Activated T-cell treated with anti-CD3 and anti-CD28 coated beads, Interleukin-2, amount 50 U/mL, for 4 hours (primary cell): ENCODE measurements around the gene SELE. TPM values are rescaled to one million over a fixed set of nuclear protein-coding genes. Genes with fewer than 3 reads are reported as not detected.
"Not testable (repeated sequence)": the region's sequence is repeated elsewhere in the genome, so short reads cannot be mapped to it uniquely, and the experiment has no call there.

ENCODE experiments used
- ATAC-seq, 2 donors: fragments of 200-7000 bp; cut with Tn5 transposase; one replicate each; pipeline ENCODE4 v1.10.0; 2021
- DNase-seq: peaks from one replicate; pipeline ENCODE4 v3.0.0-alpha.2; 2020
- H3K27me3 Mint-ChIP-seq: one replicate; pipeline ENCODE4 v1.8.0; 2021; ENCODE audit warnings: low read depth, mixed read lengths
- H3K36me3 Mint-ChIP-seq: one replicate; pipeline ENCODE4 v1.8.0; 2022; ENCODE audit warnings: mixed read lengths; ENCODE audit not compliant: insufficient read depth
- H3K4me1 Mint-ChIP-seq: one replicate; pipeline ENCODE4 v1.8.0; 2021; ENCODE audit warnings: low read depth, mixed read lengths
- H3K4me3 Mint-ChIP-seq: one replicate; pipeline ENCODE4 v1.8.0; 2021; ENCODE audit warnings: mild to moderate bottlenecking, moderate library complexity, mixed read lengths
- H3K9me3 Mint-ChIP-seq: one replicate; pipeline ENCODE4 v1.8.0; 2021; ENCODE audit warnings: mixed read lengths
- total RNA-seq, 3 donors: library from RNA; stranded (reverse); gene quantifications; one replicate each; pipeline ENCODE4 v1.2.1, GENCODE V29; 2021

SELE gene
- total RNA-seq, 3 donors from 2014 or later = not detected

DNA sequence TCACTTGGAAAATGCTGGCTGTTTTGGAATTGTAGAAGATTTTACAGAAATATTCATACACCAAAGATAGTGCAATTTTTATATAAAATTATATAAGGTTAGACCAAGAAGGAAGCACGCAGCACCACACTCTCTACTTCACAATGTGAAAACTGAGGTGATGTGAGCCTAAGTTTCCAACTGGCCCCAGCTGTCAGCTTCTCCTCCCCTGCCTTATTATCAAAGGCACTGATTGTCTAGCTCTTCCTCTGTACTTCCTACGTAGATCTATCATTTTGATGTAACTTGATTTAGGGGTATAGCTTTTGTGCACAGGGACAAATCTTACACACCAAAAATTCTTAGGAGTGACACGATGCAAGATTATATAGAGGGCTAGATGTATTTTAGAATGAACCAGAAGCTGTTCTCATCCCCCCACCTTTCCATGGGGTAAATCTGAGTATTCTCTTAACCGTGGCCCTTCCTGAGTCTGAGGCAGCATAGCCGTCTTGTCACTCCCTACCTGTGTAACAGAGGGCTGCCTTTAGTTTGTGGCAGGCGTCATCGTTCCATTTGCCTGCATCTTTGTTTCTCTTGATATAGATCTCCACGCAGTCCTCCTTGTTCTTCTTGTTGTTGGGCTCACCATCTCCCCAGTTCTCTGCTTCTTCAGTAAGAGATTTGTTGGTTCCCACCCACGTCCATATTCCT, 25.8 kb downstream of the SELE start:
- ATAC-seq = peak; percentile 9 to 20
- Mint-ChIP-seq H3K36me3 (peaks cover 52% of the 10 kb centered on the region), H3K9me3 (no peaks in the 10 kb centered on the region), H3K27me3 (no peaks in the 10 kb centered on the region), H3K4me1 (peaks cover 66% of the 10 kb centered on the region), H3K4me3 (peak overlapping the region; percentile 84)
- DNase-seq = no peak

DNA sequence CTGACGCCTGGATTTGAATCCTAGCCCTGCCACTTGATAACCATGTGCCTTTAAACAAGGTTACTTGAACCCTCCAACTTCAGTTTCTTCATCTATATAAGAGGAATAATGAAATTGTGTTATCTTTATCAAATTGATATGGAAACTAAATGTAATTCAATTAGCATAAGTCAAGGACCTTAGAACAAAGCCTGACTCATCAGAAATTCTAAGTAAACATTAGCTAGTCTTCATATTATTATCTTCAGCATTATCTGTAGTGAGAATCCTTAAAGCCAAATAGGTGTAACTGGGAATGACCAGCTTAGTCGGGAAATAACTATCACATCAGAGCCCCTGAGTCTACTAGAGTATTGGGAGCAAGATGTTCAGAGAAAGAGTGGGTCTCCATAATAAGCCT, 29.1 kb downstream of the SELE start:
- ATAC-seq (peak; percentile 13 to 31), DNase-seq (no peak)
- no peaks in the 10 kb centered on the region for H3K27me3 Mint-ChIP-seq
- H3K4me1 Mint-ChIP-seq = peaks cover 84% of the 10 kb centered on the region
- peak overlapping the region; percentile 74 for H3K4me3 Mint-ChIP-seq
- no peaks in the 10 kb centered on the region for H3K9me3 Mint-ChIP-seq
- H3K36me3 Mint-ChIP-seq = peaks cover 73% of the 10 kb centered on the region

DNA sequence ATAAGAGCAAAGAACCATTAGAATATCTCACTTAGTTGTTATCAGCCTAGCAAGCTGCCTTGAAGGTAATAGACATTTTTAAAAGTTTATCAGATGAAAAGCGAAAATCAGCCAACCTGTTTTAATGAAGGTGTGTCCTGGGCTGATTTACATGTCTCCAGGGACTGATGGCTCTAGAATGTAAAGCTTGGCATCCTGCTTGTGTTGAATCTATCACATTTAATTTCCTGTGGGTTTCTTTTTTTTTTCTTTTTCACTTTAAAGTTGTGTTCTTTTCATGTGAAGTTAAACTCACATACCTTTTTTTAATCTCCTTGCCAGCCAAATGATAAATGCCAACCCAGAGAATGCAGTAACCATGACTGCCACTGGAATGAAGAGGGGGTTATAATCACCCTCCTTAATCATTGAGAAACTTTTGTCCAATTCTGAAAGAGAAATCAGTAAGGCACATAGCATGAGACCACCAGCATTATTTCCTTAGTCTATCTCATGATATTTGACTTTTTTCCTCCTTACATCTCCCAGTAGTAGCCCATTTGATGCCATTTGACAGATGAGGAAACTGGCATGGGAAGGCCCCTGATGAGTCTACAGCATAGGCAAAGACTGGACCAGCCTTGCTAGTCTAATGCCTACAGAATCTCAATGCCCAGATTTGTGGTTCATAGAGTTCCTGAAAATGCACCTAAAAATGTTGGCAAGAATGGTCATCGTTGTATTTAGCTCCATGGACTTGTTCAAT, 32.4 kb downstream of the SELE start:
- Mint-ChIP-seq H3K36me3 (peaks cover 68% of the 10 kb centered on the region), H3K4me3 (peak overlapping the region; percentile 4), H3K9me3 (no peaks in the 10 kb centered on the region), H3K27me3 (no peaks in the 10 kb centered on the region), H3K4me1 (peaks cover 96% of the 10 kb centered on the region)
- DNase-seq (no peak), ATAC-seq (no peak)

DNA sequence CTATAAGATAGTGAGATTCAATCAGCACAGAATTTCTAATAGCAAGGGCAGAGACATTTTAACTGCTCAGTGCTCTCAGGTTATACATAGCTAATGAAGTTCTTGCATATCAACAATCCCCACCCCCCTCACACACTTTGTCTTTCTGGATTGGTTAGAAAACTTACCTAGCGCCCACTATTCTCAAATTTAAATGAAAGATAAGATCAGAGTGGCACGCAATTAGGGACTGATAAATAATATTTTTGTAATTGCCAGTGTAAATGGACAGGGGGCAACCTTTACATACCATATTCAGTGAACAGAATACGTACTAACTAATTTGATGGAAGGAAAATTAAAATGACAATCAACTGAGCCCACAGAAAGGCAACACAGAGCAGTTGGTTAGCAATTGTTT, 34.2 kb downstream of the SELE start:
- ATAC-seq (no peak), DNase-seq (no peak)
- no peaks in the 10 kb centered on the region for H3K9me3 Mint-ChIP-seq
- H3K4me3 Mint-ChIP-seq = no peak overlapping the region
- no peaks in the 10 kb centered on the region for H3K27me3 Mint-ChIP-seq
- H3K4me1 Mint-ChIP-seq = peaks cover 96% of the 10 kb centered on the region
- peaks cover 66% of the 10 kb centered on the region for H3K36me3 Mint-ChIP-seq

DNA sequence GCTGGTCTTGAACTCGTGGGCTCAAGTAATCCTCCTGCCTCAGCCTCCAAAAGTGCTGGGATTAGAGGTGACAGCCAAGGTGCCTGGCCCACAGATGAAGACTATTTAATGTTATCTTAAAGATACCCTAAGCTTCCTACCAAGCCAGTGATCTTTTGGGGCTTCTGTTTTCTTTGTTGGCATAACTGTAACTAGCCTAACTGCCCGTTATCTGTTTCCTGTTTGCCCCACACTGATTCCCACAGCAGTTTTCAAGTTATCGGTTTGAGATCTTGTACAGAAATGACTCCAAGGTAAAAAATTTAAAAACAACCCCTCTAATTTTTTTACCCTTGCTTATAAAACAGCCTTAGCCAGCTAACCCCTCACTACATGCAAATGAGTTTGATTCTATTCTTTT, 34.9 kb downstream of the SELE start:
- Mint-ChIP-seq H3K9me3 (no peaks in the 10 kb centered on the region), H3K4me1 (peaks cover 96% of the 10 kb centered on the region), H3K27me3 (no peaks in the 10 kb centered on the region), H3K4me3 (peak overlapping the region; percentile 22), H3K36me3 (peaks cover 62% of the 10 kb centered on the region)
- DNase-seq (no peak), ATAC-seq (peak; percentile 11 to 23)

DNA sequence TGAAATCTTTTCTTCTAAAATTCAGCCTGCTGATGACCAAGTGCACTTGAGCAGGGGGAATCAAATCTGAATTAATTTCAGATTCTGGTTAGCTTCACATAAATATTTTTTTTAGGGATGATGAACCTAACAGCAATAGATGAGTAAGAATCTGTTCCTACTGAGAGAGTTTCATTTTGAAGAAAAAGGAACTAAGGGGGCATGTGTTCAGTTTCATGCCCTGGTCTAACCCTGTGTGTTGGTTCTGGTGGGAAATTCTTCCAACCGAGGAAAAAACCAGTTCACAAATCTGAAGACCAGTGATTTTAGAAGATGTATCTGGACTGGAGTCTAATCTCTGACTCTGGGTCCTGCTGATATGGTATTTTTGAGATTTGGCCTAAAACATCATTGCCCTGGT, 36.1 kb downstream of the SELE start:
- Mint-ChIP-seq H3K27me3 (no peaks in the 10 kb centered on the region), H3K9me3 (no peaks in the 10 kb centered on the region), H3K4me3 (no peak overlapping the region), H3K36me3 (peaks cover 50% of the 10 kb centered on the region), H3K4me1 (peaks cover 96% of the 10 kb centered on the region)
- ATAC-seq = peak; percentile 55 to 58
- DNase-seq = no peak

DNA sequence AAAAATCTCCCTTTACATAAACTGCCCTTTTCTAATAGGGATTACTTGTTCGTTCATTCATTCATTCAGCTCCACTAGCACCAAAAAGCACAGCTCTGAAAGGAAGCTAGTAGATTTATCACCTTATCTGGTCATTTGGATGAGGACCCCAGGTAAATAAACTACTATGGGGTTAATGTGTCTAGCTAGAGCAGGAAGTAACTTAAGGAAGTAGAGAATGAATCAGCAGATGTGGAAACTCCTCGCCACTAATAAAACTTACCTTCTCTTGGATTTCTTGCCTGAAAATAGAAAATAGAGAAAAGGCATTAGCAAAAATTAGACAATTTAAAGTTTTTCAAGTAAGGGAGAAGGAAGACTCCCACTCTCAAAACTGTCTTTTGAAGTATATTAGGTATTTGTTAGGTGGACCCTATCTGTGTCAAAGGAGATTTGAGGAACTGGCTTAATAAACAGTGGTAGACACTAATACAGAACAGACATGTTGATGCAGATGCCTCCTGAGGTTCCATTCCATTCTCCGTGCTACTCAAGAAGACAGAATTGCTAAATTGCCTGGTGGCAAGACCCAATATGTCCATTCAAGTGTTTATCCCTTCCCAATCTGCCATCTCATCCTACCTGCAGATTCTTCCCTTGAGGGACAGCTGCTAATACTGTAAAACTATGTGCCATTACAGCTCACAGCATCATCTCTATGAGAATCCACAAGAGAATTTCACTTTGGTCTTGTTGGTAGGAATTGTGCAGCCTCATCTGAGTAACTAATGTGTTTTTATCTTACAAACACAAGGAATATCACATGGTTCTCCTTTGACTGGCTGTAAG, 37.4 kb downstream of the SELE start:
- no peaks in the 10 kb centered on the region for H3K27me3 Mint-ChIP-seq
- DNase-seq = no peak
- H3K9me3 Mint-ChIP-seq = no peaks in the 10 kb centered on the region
- peaks cover 95% of the 10 kb centered on the region for H3K4me1 Mint-ChIP-seq
- peak overlapping the region; percentile 35 for H3K4me3 Mint-ChIP-seq
- H3K36me3 Mint-ChIP-seq = peaks cover 43% of the 10 kb centered on the region
- no peak for ATAC-seq

DNA sequence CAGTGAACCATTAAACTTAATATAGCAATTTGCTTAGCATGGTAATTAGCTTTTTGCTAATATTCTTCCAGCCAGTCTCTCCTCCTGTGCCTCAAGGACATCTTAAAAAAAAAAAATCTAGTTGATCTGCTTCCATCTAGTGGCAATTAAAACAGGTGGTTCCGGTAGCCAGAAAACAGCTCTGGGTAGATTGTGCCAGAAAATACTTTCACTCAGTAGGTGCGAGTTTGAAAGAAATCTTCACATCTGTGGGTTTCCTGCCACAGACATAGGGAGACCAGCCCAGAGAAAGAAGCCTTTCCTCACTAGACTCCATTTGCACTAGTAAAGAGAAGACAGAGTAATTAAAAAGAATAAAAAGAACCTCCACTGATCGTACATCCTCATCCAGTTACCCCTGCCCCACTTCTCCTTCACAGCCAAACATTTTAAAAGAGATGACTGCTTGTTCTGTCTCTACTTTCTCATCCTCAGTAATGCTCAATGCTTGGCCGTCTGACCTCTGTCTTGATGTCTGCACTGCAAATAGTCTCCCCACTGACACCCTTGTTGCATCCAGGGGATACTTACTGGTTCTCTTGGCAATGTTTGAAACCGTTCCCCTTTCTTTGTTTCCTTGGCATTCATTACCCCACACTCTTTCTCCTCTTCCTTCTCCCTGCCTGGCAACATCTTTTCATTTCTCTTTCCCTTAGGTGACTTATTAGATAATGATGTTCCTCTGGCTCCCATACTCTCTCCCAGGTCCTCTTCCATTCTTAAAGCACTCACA, 39.4 kb downstream of the SELE start:
- Mint-ChIP-seq H3K27me3 (no peaks in the 10 kb centered on the region), H3K4me1 (peaks cover 97% of the 10 kb centered on the region), H3K4me3 (peak overlapping the region; percentile 34), H3K9me3 (no peaks in the 10 kb centered on the region), H3K36me3 (peaks cover 44% of the 10 kb centered on the region)
- ATAC-seq (peak in 1 of 2 donors; percentile 19), DNase-seq (no peak)

DNA sequence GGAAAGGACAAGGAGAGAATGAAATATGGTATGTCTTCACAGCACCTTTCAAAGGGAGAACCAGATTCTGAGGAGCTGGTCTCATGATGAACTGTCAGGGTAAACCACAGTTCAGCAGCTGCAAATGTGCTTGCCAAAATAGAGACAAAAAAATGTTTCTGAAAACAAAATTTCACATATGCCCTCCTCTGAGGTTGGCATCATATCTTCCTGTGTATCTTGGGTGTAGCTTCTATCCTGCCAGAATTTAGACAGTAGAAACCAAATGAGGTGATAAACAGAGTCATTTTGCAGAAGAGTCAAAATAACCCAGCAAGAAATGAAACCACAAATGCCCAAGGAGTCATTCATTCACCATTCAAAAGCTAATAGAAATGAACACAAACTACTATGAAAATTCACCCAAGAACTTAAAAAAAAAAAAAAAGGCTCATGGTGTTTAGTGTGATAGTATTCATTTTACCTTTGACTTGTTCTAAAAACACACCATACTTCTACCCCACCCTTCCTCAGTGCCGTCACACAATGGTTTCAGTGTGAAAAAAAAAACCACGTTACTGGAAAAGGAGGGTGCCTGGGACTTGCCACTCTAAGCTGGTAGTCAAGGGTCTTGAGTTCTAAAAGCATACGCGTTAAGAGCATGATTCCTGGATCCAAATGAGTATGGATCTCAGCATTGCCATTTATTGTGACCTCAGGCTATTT, 41.0 kb downstream of the SELE start:
- H3K36me3 Mint-ChIP-seq = peaks cover 41% of the 10 kb centered on the region

DNA sequence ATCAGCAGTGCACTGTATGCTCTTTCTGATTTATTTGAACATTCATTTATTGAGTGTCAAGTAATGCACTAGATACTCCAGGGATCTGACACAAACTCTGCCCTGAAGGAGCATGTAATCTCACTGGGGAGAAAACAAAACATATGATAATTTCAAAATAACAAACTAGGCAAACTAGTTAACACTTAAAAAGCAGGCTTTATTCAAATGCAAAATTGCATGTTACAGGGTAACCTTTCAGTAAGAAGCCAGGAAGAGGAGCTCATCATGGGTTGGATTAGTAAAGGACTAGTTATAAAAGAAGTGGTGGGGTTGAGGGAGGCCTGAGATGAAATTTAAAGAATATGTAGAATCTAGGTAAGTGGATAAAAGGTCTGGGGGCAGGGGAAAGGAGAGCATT, 43.4 kb downstream of the SELE start:
- Mint-ChIP-seq H3K4me1 (peaks cover 71% of the 10 kb centered on the region), H3K27me3 (no peaks in the 10 kb centered on the region), H3K36me3 (peaks cover 32% of the 10 kb centered on the region), H3K4me3 (peak overlapping the region; percentile 1), H3K9me3 (no peaks in the 10 kb centered on the region)
- ATAC-seq (no peak), DNase-seq (no peak)

More for the DNA sequence above, 41.0 kb downstream of the SELE start:
- DNase-seq (no peak), ATAC-seq (peak; percentile 80 to 81)
- Mint-ChIP-seq H3K9me3 (no peaks in the 10 kb centered on the region), H3K27me3 (no peaks in the 10 kb centered on the region), H3K4me1 (peaks cover 94% of the 10 kb centered on the region), H3K4me3 (peak overlapping the region; percentile 35)

DNA sequence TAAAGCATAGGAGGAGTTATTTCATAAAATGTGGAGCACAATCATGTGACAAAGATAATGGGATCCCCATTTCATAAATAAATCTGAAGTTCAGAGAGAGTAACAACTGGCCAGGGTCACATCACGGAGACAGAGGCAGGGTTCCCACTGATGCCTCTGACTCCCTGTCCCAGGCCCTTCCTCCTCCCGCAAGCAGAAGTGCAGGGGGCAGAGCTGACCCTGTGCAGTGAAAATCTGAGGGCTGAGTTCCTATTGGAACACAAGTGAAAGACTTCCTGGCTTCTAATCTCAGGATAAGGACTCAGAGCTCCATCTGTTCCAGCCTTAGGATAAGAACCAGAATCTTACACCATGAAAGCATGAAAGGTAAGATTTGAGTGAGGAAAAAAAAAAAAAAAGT, 44.5 kb downstream of the SELE start:
- Mint-ChIP-seq H3K4me3 (peak overlapping the region; percentile 54), H3K36me3 (peaks cover 21% of the 10 kb centered on the region), H3K4me1 (peaks cover 60% of the 10 kb centered on the region), H3K9me3 (no peaks in the 10 kb centered on the region), H3K27me3 (no peaks in the 10 kb centered on the region)
- ATAC-seq = no peak
- no peak for DNase-seq

DNA sequence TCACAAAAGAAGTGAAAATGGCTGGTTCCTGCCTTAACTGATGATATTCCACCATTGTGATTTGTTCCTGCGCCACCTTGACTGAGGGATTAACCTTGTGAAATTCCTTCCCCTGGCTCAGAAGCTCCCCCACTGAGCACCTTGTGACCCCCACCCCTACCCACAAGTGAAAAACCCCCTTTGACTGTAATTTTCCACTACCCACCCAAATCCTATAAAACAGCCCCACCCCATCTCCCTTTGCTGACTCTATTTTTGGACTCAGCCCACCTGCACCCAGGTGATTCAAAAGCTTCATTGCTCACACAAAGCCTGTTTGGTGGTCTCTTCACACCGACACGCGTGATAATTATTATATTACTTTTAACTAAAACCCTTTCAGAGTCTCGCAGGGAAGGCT, 45.5 kb downstream of the SELE start:
- not testable (repeated sequence) for DNase-seq, H3K9me3 Mint-ChIP-seq, ATAC-seq

DNA sequence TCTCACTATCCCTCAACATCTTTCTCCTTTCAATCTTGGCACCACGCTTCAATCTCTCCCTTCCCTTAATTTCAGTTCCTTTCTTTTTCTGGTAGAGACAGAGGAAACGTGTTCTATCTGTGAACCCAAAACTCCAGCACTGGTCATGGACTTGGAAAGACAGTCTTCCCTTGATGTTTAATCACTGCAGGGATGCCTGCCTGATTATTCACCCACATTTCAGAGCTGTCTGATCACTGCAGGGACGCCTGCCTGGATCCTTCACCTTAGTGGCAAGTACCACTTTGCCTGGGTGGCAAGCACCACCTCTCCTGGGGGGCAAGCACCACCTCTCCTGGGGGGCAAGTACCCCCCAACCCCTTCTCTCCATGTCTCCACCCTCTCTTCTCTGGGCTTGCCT, 50.2 kb downstream of the SELE start:
- Mint-ChIP-seq H3K4me1 (peaks cover 42% of the 10 kb centered on the region), H3K9me3 (no peaks in the 10 kb centered on the region), H3K27me3 (no peaks in the 10 kb centered on the region), H3K4me3 (no peak overlapping the region), H3K36me3 (peaks cover 3% of the 10 kb centered on the region)
- DNase-seq = no peak
- no peak for ATAC-seq

More for the DNA sequence above, 45.5 kb downstream of the SELE start:
- Mint-ChIP-seq H3K36me3 (peaks cover 21% of the 10 kb centered on the region), H3K4me1 (peaks cover 50% of the 10 kb centered on the region)
- H3K4me3 Mint-ChIP-seq, H3K27me3 Mint-ChIP-seq: not testable (repeated sequence)
